Medulla oblongata (tissue), 1 donor: Measurements from ENCODE around the gene CD248.

Source experiments
- DNase-seq: peaks from one replicate; pipeline ENCODE4 v3.0.0-alpha.2; 2015; ENCODE audit errors: extremely low spot score

The CD248 gene

DNA sequence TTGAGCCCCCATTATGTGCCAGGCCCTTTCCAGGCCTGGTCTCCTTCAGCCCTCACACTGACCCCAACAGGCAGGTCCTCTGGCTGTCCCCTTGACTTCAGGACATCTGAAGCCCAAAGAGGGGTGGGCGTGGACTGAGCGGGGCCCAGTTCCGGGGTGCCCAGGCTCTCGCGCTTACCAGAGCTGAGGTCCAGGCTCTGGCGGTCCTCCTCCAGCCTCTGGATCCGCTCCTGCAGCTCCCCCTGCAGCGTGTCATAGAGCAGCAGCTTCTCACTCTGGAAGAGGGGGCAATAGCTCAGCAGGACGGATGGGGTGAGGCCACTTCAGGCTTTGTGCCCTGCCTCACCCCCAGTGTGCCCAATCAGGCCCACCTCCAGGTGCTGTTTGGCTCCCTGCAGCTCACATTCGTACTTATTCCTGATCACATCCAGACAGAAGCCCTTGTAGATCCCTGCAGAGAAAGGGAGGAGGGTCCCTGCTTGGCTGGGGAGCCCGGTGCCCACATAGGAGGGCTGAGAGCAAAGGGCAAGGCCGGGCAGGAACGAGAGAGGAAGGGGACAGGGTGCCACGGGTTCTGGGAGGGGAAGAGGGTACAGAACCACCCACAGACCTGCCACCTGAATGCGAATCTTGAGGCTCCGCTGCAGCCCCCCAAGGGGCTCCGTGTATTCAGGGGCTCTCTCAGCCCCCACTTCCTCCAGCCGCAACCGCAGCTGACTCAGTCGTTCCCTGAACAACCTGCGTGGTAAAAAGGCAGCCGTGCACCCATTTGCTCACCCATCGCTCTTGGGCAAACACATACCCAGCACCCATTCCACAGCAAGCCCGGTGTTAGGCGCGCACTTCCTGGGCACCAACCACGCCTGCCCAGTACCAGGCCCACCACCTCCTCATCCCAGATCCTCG lies 24.0 kb upstream of the CD248 start:
- no peak for DNase-seq

- no peak for DNase-seq
Observed at GRCh38 chr11:66339686-66340483, 23.0 kb upstream of the CD248 start.

- DNase-seq, result no peak
Observed at GRCh38 chr11:66339162-66339675, 22.4 kb upstream of the CD248 start.

GRCh38 chr11:66338276-66339161 lies 21.7 kb upstream of the CD248 start:
- DNase-seq, result no peak

DNA sequence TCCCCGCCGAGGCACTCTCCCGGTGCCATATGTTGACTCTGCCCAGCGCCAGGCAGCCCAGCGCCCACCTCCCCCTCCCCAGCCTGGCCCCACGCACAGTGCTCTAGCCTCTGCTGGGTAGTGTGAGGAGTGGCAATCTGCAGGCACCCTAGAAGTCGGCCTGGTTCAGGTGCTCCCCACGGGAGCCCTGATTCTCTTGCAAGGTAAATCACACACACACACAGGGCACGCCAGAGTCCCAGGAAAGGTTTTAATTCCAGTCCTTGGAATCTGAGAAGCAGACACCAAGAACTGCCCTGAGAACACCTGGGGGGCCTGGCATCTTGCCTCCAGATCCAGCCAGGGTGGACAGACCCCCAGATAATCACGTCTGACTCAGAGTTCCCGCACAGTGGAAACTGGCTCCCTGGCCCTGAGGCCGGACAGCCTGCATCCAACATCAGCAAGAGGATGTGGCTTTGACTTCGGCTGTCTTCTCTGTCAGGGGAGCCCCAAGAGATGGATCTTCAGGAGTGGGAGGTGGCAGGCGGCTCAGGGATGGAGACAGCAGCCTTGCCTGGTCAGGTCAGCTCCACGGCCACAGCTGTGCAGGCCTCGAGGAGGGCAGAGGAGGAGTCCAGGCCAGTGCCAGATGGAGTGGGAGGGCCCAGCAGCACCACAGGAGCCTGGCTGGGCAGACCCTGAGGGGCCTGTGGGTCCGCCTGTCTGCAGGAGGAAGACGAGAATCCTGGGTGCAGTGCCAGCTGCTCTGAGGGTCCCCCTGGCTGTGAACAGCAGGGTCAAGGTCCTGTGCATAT lies 20.5 kb upstream of the CD248 start:
- DNase-seq, result no peak

DNA sequence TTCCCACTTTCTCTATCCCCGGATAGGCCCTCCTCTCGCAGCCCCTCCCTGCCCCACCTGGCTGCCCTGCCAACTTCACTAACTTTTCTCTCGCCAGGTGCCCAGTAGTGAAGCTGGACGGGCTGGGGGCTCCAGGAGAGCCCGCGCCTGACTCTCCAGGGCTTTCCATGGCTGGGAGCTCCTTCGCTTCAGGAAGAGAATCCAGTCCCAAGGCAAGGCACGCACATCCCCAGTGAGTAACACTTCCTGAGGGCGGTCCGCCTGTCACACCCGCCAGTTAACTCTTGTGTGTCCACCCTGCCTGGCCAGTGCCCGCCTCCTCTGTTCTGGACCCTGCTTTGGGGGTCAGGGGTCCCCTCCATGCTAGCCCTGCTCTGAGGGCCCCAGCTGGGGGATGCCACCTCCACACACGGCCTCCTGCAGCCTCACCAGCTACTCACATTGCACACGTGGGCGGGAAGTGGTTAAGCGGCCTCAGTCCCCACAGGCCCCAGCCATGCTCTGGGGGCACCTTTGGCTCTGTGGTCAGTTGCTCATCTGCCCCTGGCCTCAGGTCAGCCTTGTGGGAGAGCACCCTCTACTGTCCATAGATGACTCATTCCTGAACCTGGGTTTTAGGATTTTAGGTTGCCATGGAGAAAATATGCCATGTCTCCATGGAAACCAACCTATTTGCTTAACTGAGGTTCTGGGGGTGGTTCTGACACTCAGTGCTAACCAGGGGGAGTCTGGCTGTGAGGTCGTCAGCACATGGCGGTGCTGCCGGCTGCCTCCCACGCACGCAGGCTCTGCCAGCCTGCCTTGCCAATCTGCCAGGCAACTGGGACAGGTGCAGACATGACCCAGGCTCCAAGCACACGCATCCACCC lies 19.6 kb upstream of the CD248 start, which contains the start of gene RIN1:
Gene RIN1, minus strand, starts transcription at position 201 of the 869 bp plus-strand sequence. Its CDS starts 32 bp downstream, at position 169.
- DNase-seq, result peak; percentile 23

- no peak for DNase-seq
Observed at GRCh38 chr11:66335531-66336233, 18.8 kb upstream of the CD248 start.

GRCh38 chr11:66334605-66335442 lies 18.0 kb upstream of the CD248 start:
- no peak for DNase-seq

GRCh38 chr11:66333896-66334604 lies 17.2 kb upstream of the CD248 start:
- DNase-seq, result no peak

- DNase-seq, result no peak
Observed at GRCh38 chr11:66333220-66333877, 16.5 kb upstream of the CD248 start.

DNA sequence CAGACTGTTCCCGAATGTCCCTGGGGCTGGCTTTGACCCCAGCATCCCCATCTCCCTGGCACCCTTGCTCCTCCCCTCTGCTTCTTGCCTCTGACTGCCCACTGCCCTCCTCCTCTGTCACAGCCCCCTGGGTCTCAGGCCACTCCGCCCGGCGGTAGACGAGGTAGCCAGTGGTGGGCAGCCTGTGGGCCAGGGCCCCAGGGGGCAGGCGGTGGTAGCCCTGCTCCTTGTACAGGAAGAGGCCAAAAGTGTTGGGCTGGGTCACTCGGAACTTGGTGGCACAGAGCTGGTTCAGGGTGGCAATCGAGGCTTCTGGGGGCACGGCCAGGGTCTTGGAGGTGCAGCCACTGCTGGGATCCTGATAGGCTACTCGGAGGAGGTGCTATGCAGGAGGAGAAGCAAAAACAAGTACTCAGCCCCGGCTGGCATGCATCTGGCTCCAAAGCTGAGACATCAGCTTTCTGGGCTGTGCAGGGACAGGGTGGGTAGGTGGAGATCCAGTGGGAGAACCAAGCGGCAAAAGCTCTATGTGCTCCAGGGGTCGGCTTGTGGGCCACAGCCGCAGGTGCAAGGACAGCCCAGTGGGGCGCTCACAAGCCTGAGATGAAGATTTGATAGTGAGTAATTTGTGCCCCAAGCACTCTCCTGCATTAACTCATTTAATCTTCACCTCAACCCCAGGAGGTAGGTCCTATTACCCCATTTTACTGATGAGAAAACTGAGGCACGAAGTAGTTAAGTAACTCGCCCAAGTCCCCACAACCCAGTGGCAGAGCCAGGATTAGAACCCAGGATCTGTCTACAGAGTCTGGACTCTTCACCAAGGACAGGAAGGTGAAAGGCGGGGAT lies 15.8 kb upstream of the CD248 start:
- no peak for DNase-seq

DNA sequence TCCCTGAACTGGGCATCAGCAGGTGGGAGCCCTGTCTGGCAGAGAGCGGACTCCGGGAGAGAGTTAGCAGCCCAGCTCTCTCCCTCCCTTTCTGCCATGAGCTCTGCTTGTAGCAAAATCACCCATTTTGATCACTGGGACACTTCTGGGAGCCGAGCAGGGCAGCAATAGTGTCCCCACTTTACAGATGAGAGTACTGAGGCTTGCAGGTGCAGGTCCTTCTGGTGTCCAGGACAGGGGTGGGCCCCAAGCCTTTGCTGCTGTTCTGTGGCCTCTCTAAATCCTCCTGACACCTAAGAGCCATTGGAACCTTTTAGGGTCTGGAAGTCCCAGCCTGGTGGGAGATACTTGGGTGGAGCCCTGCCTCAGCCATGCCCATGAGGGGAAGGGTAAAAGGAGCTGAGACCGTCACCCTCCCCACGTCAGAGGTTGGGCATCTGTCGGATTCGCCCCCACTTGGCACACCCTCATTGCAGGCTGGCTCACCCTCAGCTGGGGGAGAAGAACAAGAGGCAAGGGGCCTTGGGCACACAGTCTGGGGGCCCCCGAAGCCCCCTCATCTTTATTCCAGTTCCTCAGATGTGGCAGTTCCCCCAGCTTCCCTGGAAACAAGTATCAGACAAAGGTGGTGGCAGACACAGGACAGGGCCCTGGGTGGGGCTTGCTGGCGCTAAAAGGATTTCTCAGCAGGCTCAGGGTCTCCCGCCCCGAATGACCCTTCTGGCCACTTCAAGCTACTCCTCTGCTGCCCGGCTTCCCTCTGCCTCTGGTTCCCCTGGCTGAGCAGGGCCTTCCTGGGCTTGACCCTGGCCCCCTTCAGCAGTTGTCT lies 14.9 kb upstream of the CD248 start:
- no peak for DNase-seq

- no peak for DNase-seq
Observed at GRCh38 chr11:66330931-66331330, 14.1 kb upstream of the CD248 start.

DNA sequence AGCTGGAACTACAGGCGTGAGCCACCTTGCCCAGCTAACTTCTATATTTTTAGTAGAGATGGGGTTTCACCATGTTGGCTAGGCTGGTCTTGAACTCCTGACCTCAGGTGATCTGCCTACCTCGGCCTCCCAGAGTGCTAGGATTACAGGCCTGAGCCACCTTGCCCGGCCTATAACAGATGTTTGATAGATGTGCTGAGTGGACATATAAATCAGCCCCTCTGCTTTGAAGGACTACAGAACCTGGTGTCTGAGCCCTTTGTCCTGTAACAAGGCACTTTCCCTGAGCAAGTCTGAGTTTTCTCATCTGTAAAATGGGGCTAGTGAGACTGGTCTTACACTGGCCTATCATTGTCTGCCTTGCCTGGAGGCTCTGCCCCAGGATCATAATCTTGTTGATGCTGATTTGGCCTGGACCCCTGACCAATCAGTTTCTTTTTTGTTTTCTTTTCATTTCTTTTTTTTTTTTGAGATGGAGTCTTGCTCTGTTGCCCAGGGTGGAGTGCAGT lies 12.4 kb upstream of the CD248 start:
- DNase-seq, result no peak
